K562 (cell line): ENCODE results near the gene ARHGAP26. TPM values are rescaled to one million over a fixed set of nuclear protein-coding genes. Genes with fewer than 3 reads are reported as not detected.

Experiments used
- ATAC-seq: fragments of 200-7000 bp; cut with Tn5 transposase; 3 replicates; pipeline ENCODE4 v1.9.1; 2020; ENCODE audit warnings: moderate library complexity
- BruUV-seq: library from RNA; stranded (reverse); fragments of 400-500 nt; replicated peaks from 2 replicates; lab custom pipeline; 2021; lab: Mats Ljungman, UMichigan
- CTCF ChIA-PET: fragments of 300-600 bp; formaldehyde crosslinking; extraction: SDS; loops from one replicate; lab custom pipeline; 2021; ENCODE audit warnings: low intra/inter-chr PET ratio; lab: Yijun Ruan, JAX
- POLR2A ChIA-PET: fragments of 300-600, 350-650 bp; sonication (Branson Sonifier 250); formaldehyde crosslinking; extraction: SDS; loops from one replicate; lab custom pipeline; 2021; ENCODE audit warnings: antibody characterized with exemption, inconsistent platforms; lab: Yijun Ruan, JAX
- DNase-seq, 4 experiments: peaks; one replicate each; pipeline versions ENCODE4 v3.0.0 to v3.0.0-alpha.2; 2011 to 2018; ENCODE audit warnings: low spot score in 3 of 4, mixed read lengths in 3 of 4; ENCODE audit errors: extremely low read depth in 1 of 4
- FAIRE-seq: peaks from 2 replicates; lab custom pipeline; 2011; peaks lifted over from hg19 to GRCh38; lab: Jason Lieb, UNC
- H2AFZ ChIP-seq: 2 replicates; pipeline ENCODE4 v1.6.0; 2011; ENCODE audit warnings: low read depth, low read length, control low read depth, inconsistent platforms
- H3K27ac ChIP-seq: fragments of 200-600 bp; 3 replicates; pipeline ENCODE4 v1.8.0; 2011; ENCODE audit warnings: low read depth, mild to moderate bottlenecking, control low read depth, inconsistent platforms, low read length, moderate library complexity, mixed read lengths; ENCODE audit errors: extremely low read depth
- H3K27me3 ChIP-seq, 2 experiments: fragments of 300-600 bp in 1 of 2; 2 replicates in 1 of 2; 3 replicates in 1 of 2; pipeline versions ENCODE4 v1.6.0 to v1.8.0; 2011; ENCODE audit warnings: inconsistent platforms in 2 of 2, low read length in 2 of 2, mild to moderate bottlenecking in 1 of 2, mixed read lengths in 1 of 2, moderate library complexity in 1 of 2; ENCODE audit not compliant: control insufficient read depth in 2 of 2, insufficient read depth in 2 of 2
- H3K36me3 ChIP-seq: fragments of 300-600 bp; 3 replicates; pipeline ENCODE4 v1.8.0; 2011; ENCODE audit warnings: mild to moderate bottlenecking, low read length, inconsistent platforms; ENCODE audit not compliant: control insufficient read depth, insufficient read depth
- H3K4me1 ChIP-seq, 2 experiments: fragments of 200-600 bp in 1 of 2; replicated peaks in 1 of 2; 2 replicates in 1 of 2; 3 replicates in 1 of 2; pipeline versions ENCODE4 v1.5.1 to v1.8.0; 2011; ENCODE audit warnings: inconsistent platforms in 2 of 2, low read length in 2 of 2, mild to moderate bottlenecking in 1 of 2, mixed read lengths in 1 of 2, moderate library complexity in 1 of 2; ENCODE audit not compliant: control insufficient read depth in 2 of 2, insufficient read depth in 2 of 2
- H3K4me2 ChIP-seq: 2 replicates; pipeline ENCODE4 v1.6.1; 2011; ENCODE audit warnings: low read length, control low read depth, inconsistent platforms, mixed read lengths; ENCODE audit not compliant: insufficient read depth
- H3K4me3 ChIP-seq: fragments of 200-600 bp; sonication (generic), shearing (Covaris generic); 2 replicates; pipeline ENCODE4 v1.5.1; 2016; ENCODE audit warnings: control low read depth, inconsistent platforms
- H3K79me2 ChIP-seq: fragments of 200-600 bp; 3 replicates; pipeline ENCODE4 v1.8.0; 2011; ENCODE audit warnings: low read length, inconsistent platforms; ENCODE audit not compliant: control insufficient read depth, insufficient read depth
- H3K9ac ChIP-seq, 2 experiments: 2 replicates each; pipeline versions ENCODE4 v1.6.0 to v1.6.1; 2011; ENCODE audit warnings: low read depth in 2 of 2, low read length in 2 of 2, control low read depth in 1 of 2, inconsistent platforms in 1 of 2, mild to moderate bottlenecking in 1 of 2, mixed read lengths in 1 of 2; ENCODE audit not compliant: insufficient read depth in 1 of 2
- H3K9me1 ChIP-seq: one replicate; pipeline ENCODE4 v1.6.0; 2011; ENCODE audit warnings: inconsistent platforms, mild to moderate bottlenecking, low read length, moderate library complexity; ENCODE audit not compliant: control insufficient read depth, insufficient read depth
- H3K9me3 ChIP-seq: replicated peaks from 2 replicates; pipeline ENCODE4 v1.5.1; 2011; ENCODE audit warnings: low read depth, low read length, inconsistent platforms; ENCODE audit not compliant: control insufficient read depth, insufficient read depth
- H4K20me1 ChIP-seq: replicated peaks from 2 replicates; pipeline ENCODE4 v1.6.1; 2011; ENCODE audit warnings: low read length, inconsistent platforms, mixed read lengths; ENCODE audit not compliant: control insufficient read depth, insufficient read depth
- SMAD3 ChIP-seq: fragments of 450-650 bp; formaldehyde crosslinking; conservative IDR thresholded peaks from 2 replicates; pipeline ENCODE4 v1.4.0; 2020; ENCODE audit warnings: mild to moderate bottlenecking
- STAT6 ChIP-seq: sonication (generic); formaldehyde crosslinking; IDR thresholded peaks from 2 replicates; pipeline ENCODE4 v1.8.1; 2023; ENCODE audit warnings: mild to moderate bottlenecking, missing genetic modification reagents
- WGBS: fragments of 100-300 bp; shearing (Covaris generic); methylation state at CpG from one replicate; pipeline ENCODE4 v1.1.6; 2016; ENCODE audit warnings: low coverage, mixed read lengths; ENCODE audit not compliant: insufficient coverage; ENCODE audit errors: missing lambda C conversion rate; 5-methylcytosine and 5-hydroxymethylcytosine counted together
- in situ Hi-C: fragments of 300-500 bp; cut with MboI; formaldehyde crosslinking; loops from 4 replicates; pipeline ENCODE4 v1.15.0; 2018; ENCODE audit warnings: inconsistent platforms, mixed read lengths
- intact Hi-C: fragments of 100-400 bp; cut with micrococcal nuclease; formaldehyde crosslinking; loops from 2 replicates; pipeline ENCODE4 v1.14.2; 2022
- polyA plus RNA-seq, 8 experiments: library from polyadenylated mRNA; depleted of rRNA in 4 of 8; stranded (reverse) in 5 of 8; unstranded in 3 of 8; fragments of >200 nt; fragmentation: Nextera tagmentation in 2 of 8; fragmentation: Illumina TruSeq in 1 of 8; extraction: Ambion mirVana in 2 of 8; extraction: Trizol in 1 of 8; gene quantifications; 2 replicates each; pipeline versions ENCODE4 v1.2.1 to v1.2.3, GENCODE V29; 2011 to 2014; ENCODE audit warnings: inconsistent platforms in 1 of 8, missing spikeins in 1 of 8
- total RNA-seq, 7 experiments: library from RNA; depleted of rRNA in 6 of 7; stranded (reverse); fragments of >200 nt in 6 of 7; fragmentation: Illumina TruSeq in 2 of 7; extraction: Trizol in 2 of 7; gene quantifications; 2 replicates each; pipeline versions ENCODE4 v1.2.1 to v1.2.3, GENCODE V29; 2011 to 2021; ENCODE audit warnings: low replicate concordance in 1 of 7

Gene ARHGAP26
- total and polyA plus RNA-seq, 9 of the 15 experiments (the other 6 are each of a cell fraction or from before 2014, with no cell fraction given) = 0.13 to 1.1 (median 0.55) TPM

GRCh38 chr5:143180751-143181150, 410.6 kb downstream of the ARHGAP26 start (continued):
- no peak for TF ChIP-seq STAT6 (CRISPR knock-in tag)

GRCh38 chr5:143181173-143181572, 411.0 kb downstream of the ARHGAP26 start:
- Histone ChIP-seq H3K36me3 (no peaks in the 10 kb centered on the region), H3K4me3 (no peak overlapping the region), H3K9ac (no peak overlapping the region), H3K9me3 (no peaks in the 10 kb centered on the region), H3K4me2 (no peak overlapping the region), H3K27ac (no peak overlapping the region), H2AFZ (no peak overlapping the region), H3K27me3 (no peaks in the 10 kb centered on the region), H4K20me1 (no peaks in the 10 kb centered on the region), H3K9me1 (no peaks in the 10 kb centered on the region), H3K79me2 (no peaks in the 10 kb centered on the region), H3K4me1 (peaks cover 0 to 4% of the 10 kb centered on the region in 2 experiments; a peak in 1 of 5 replicates)
- no peak for TF ChIP-seq SMAD3
- WGBS = 52% methylated on average over 3 of the region's 3 CpGs
- no peak for DNase-seq
- CTCF ChIA-PET = no interaction called here
- POLR2A ChIA-PET = no interaction called here
- no TSS peak for BruUV-seq
- in situ Hi-C loops (no loop called here), intact Hi-C loops (no loop called here)
- no peak for ATAC-seq
- no peak for FAIRE-seq
